Osteocyte (in vitro differentiated cells): Measurements from ENCODE around the gene AFDN. TPM values are rescaled to one million over a fixed set of nuclear protein-coding genes. Genes with fewer than 3 reads are reported as not detected.

Experiments used
- DNase-seq: peaks from one replicate; pipeline ENCODE4 v3.0.0; 2021; ENCODE audit warnings: mixed read lengths; ENCODE audit not compliant: unreplicated experiment; ENCODE audit errors: extremely low spot score
- H3K27ac Mint-ChIP-seq: one replicate; pipeline ENCODE4 v1.8.0; 2021; ENCODE audit warnings: mild to moderate bottlenecking, mixed read lengths; ENCODE audit not compliant: unreplicated experiment
- H3K27me3 Mint-ChIP-seq: one replicate; pipeline ENCODE4 v1.8.0; 2021; ENCODE audit warnings: mixed read lengths; ENCODE audit not compliant: unreplicated experiment
- H3K36me3 Mint-ChIP-seq: one replicate; pipeline ENCODE4 v1.8.0; 2021; ENCODE audit warnings: mixed read lengths; ENCODE audit not compliant: unreplicated experiment
- H3K4me1 Mint-ChIP-seq: one replicate; pipeline ENCODE4 v1.8.0; 2021; ENCODE audit warnings: mixed read lengths; ENCODE audit not compliant: unreplicated experiment
- H3K4me3 Mint-ChIP-seq: one replicate; pipeline ENCODE4 v1.8.0; 2021; ENCODE audit warnings: mild to moderate bottlenecking, moderate library complexity, mixed read lengths; ENCODE audit not compliant: unreplicated experiment
- H3K9me3 Mint-ChIP-seq: one replicate; pipeline ENCODE4 v1.8.0; 2021; ENCODE audit warnings: mixed read lengths; ENCODE audit not compliant: unreplicated experiment
- CTCF ChIP-seq: fragments of 200-600 bp; sonication (generic); IDR thresholded peaks from 2 replicates; pipeline ENCODE4 v1.5.0; 2021; ENCODE audit warnings: antibody characterized with exemption, mild to moderate bottlenecking, moderate library complexity
- total RNA-seq: library from RNA; stranded (reverse); gene quantifications from 2 replicates; pipeline ENCODE4 v1.2.1, GENCODE V29; 2021

Gene AFDN
- total RNA-seq, 1 donor from 2014 or later: 67.3 TPM

- Mint-ChIP-seq H3K4me1 (peaks cover 26% of the 10 kb centered on the region), H3K9me3 (no peaks in the 10 kb centered on the region), H3K27ac (no peak overlapping the region), H3K27me3 (no peaks in the 10 kb centered on the region), H3K4me3 (no peak overlapping the region), H3K36me3 (no peaks in the 10 kb centered on the region)
- no peak for TF ChIP-seq CTCF
- no peak for DNase-seq
Observed at GRCh38 chr6:167836721-167837120, 10.0 kb downstream of the AFDN start.

GRCh38 chr6:167838207-167838748 is 11.6 kb downstream of the AFDN start:
- DNase-seq: no peak
- H3K36me3 Mint-ChIP-seq: no peaks in the 10 kb centered on the region
- TF ChIP-seq CTCF: no peak
- no peak overlapping the region for H3K4me3 Mint-ChIP-seq
- H3K27ac Mint-ChIP-seq: no peak overlapping the region
- peaks cover 17% of the 10 kb centered on the region for H3K4me1 Mint-ChIP-seq
- no peaks in the 10 kb centered on the region for H3K27me3 Mint-ChIP-seq
- no peaks in the 10 kb centered on the region for H3K9me3 Mint-ChIP-seq

- Mint-ChIP-seq H3K36me3 (no peaks in the 10 kb centered on the region), H3K4me1 (peaks cover 14% of the 10 kb centered on the region), H3K27me3 (no peaks in the 10 kb centered on the region), H3K27ac (no peak overlapping the region), H3K4me3 (no peak overlapping the region), H3K9me3 (no peaks in the 10 kb centered on the region)
- DNase-seq: no peak
- no peak for TF ChIP-seq CTCF
Observed at GRCh38 chr6:167839343-167839742, 12.6 kb downstream of the AFDN start.

- Mint-ChIP-seq H3K9me3 (no peaks in the 10 kb centered on the region), H3K4me3 (no peak overlapping the region), H3K36me3 (no peaks in the 10 kb centered on the region), H3K4me1 (peaks cover 14% of the 10 kb centered on the region), H3K27me3 (no peaks in the 10 kb centered on the region), H3K27ac (no peak overlapping the region)
- no peak for TF ChIP-seq CTCF
- DNase-seq: no peak
Observed at GRCh38 chr6:167839755-167840154, 13.0 kb downstream of the AFDN start.

- H3K4me1 Mint-ChIP-seq: peaks cover 10% of the 10 kb centered on the region
- no peaks in the 10 kb centered on the region for H3K36me3 Mint-ChIP-seq
- no peak for TF ChIP-seq CTCF
- H3K9me3 Mint-ChIP-seq: no peaks in the 10 kb centered on the region
- H3K27me3 Mint-ChIP-seq: no peaks in the 10 kb centered on the region
- H3K27ac Mint-ChIP-seq: no peak overlapping the region
- DNase-seq: no peak
- no peak overlapping the region for H3K4me3 Mint-ChIP-seq
Observed at GRCh38 chr6:167840160-167840525, 13.4 kb downstream of the AFDN start.
